GM18951 (cell line): ENCODE data around the gene TMEM273.

Experiments
- POLR2A ChIP-seq: IDR thresholded peaks from 4 replicates; pipeline ENCODE4 v1.6.1; 2011; ENCODE audit warnings: mild to moderate bottlenecking; ENCODE audit not compliant: insufficient read length, insufficient read depth; ENCODE audit errors: extremely low read depth
- in situ Hi-C: fragments of 300-500 bp; cut with MboI; formaldehyde crosslinking; loops from one replicate; pipeline ENCODE4 v1.12.0; 2022; ENCODE audit warnings: low sequenced_read_pairs, mixed read lengths, inconsistent platforms; ENCODE audit not compliant: unreplicated experiment

Gene TMEM273

GRCh38 chr10:49170632-49171325 is 17.4 kb downstream of the TMEM273 start:
- in situ Hi-C loops: no loop called here
- TF ChIP-seq POLR2A: no peak

- in situ Hi-C loops: no loop called here
- TF ChIP-seq POLR2A: no peak
Measured at GRCh38 chr10:49169776-49170175, 18.4 kb downstream of the TMEM273 start.

GRCh38 chr10:49168831-49169500 is 19.2 kb downstream of the TMEM273 start:
- in situ Hi-C loops: no loop called here
- TF ChIP-seq POLR2A: no peak

GRCh38 chr10:49168171-49168540 is 20.0 kb downstream of the TMEM273 start:
- in situ Hi-C loops: no loop called here
- TF ChIP-seq POLR2A: no peak

DNA sequence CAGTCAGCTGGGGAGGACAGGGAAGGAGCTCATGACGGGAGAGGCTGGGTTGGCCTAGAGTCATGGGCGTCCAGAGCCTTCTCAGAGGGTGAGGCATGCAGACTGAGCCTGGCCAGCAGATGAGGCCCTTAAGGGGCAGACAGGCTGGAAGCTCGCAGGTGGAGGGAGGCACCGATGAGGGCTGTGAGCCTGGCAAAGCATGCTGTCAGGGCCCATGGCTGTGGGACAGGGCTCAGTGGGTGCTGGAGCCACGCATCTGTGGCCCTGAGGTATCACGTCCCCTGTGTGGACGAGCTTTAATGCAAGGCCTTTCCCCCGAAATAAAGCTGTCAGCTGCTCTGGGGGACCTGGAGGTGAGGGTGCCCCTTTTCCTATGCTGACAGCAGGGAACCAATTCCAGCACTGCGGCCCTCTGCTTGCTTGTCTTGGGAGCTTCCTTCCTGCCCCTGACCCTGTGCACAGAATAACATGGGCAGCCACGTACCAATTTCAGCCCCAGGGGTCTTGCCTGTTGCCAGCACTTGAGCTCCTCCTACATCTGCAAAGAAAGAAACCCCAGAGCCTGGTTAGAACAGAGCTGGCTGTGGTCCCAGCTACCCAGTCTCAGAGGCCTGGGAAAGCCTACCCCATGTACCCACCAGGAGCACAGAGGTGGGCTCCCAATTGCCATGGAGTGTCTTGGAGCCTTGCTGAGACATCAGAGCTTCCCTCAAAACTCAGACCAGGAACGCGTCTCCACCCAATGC is 20.6 kb downstream of the TMEM273 start:
- in situ Hi-C loops: no loop called here
- TF ChIP-seq POLR2A: no peak

DNA sequence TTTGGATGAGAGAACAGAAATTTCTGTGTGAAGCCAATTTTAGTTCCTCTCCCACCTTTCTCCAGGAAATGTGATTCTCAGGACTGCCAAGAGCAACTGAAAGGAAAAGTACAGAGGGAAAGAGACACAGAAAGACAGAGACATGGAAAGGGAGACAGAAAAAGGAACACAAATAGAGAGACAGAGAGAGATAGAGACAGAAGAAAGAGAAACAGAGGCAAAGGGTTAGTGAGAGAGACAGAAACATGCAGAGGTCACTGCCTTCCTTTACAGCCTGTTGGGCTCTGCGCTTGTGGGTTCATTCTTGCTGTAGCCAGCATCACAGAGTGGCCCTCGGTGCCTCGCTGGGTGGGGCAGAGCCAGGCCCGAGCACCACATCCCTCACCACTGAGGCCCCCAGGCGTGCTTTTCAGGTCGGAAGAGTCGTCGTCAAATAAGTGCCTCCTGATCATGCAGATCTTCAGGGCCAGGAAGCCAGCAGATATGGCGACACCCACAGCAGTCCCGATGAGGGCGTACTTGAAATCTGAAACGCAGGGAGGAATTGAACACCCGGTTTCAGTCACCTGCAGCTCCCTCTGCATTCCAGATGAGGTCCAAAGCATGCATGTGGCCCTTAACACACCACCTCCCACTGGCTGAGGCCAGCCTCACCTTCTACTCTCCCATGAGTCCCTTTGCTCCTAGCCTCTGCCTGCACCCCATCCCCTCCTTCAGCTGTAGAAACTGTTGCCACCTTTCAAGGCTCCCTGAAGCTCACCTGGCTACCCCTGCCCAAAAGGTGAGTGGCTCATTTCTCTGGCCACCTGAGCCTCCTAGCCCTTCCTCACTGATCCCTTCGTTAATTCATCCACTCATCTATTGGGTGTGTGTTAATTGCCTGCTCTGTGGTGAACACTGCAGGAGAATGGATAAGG is 21.4 kb downstream of the TMEM273 start:
- TF ChIP-seq POLR2A: no peak

GRCh38 chr10:49165821-49166483 is 22.2 kb downstream of the TMEM273 start:
- TF ChIP-seq POLR2A: no peak
- in situ Hi-C loops: no loop called here

More for the DNA sequence above, 21.4 kb downstream of the TMEM273 start:
- in situ Hi-C loops: no loop called here

- TF ChIP-seq POLR2A: no peak
- in situ Hi-C loops: no loop called here
Measured at GRCh38 chr10:49165259-49165658, 22.9 kb downstream of the TMEM273 start.

DNA sequence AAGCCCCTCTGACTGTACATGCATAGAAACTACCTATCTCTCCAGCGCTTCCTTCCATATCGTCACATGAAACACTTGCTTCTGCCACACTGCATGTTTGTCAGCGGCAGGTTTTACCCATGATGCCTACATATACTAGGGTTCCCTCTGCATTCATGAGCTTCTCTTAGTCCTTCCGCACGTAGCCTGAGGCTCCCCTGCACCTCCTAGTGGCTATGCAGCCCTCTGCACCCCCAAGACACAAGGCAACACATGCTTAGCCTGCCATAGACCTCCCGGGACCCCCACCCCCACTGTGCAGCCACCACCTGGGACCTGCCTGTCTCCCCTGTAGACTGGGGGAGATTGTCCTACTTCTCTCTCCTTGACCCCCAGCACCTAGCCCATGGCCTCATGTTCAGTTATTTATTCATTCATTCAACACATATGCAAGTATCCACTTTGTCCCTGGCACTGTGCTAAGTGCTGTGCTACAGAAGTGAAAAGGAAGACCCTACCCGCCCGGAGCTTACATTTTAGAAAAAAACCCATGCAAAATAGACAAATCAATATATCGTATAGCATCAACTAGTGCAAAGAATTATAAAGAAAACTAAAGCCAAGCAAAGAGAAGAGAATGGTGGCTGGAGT is 23.5 kb downstream of the TMEM273 start:
- TF ChIP-seq POLR2A: no peak
- in situ Hi-C loops: no loop called here

DNA sequence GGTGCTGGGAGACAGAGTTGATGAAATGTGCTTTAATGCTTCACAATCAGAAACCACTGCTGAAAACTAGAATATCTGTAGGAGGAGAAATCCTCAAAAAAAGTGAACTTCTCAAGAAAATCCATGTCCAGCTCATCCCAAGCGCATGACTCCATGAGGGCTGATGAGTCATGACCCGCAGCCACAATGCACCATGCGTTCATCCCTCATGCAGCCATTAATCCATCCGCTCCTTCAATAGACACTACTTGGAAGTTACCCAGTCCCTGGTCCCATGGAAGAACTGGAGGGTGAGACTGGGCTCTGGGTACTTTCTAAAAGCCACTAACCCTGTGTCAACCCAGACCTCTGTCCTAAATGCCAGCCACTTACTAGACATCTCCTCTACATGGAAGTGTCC is 24.4 kb downstream of the TMEM273 start:
- in situ Hi-C loops: no loop called here
- no peak for TF ChIP-seq POLR2A

GRCh38 chr10:49162761-49163310 is 25.4 kb downstream of the TMEM273 start:
- in situ Hi-C loops: no loop called here

DNA sequence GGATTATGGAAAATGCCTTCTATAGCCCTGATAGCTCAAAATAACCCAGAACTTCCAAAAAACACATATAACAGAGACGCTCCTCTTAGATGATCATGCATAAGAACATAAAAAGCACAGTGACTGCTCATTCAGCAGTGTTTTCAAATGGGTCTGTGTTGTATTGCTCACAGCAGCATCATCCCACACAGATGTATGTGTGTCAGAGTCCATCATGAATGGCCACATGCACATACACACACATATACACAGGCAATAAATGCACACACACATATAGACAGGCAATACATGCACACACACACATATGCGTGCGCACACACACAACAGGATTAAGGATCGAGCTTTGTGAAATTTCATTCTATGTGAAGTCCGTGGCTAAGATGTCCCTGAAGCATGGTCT is 26.1 kb downstream of the TMEM273 start:
- TF ChIP-seq POLR2A: no peak
- in situ Hi-C loops: no loop called here

More at GRCh38 chr10:49162761-49163310, 25.4 kb downstream of the TMEM273 start:
- TF ChIP-seq POLR2A: no peak
